Measurements from ENCODE around the gene ALDOC. TPM values are rescaled to one million over a fixed set of nuclear protein-coding genes. Genes with fewer than 3 reads are reported as not detected.

Gene ALDOC
- total RNA-seq, 2 experiments from 2014 or later = 46.2 to 62.4 TPM

- BruUV-seq (replicated peaks) = no TSS peak
- peaks cover 27% of the 10 kb centered on the region for H3K36me3 ChIP-seq (ENCODE audit: insufficient read depth, low read length)
- no peaks in the 10 kb centered on the region for H3K9me3 ChIP-seq (ENCODE audit: low read length)
- DNase-seq (ENCODE audit: low spot score) = no peak
- no peak for TF ChIP-seq EZH2phosphoT487 (IDR thresholded peaks at IDR 0.05; ENCODE audit: borderline replicate concordance, low read depth, low read length)
- TF ChIP-seq, protein P1, sequence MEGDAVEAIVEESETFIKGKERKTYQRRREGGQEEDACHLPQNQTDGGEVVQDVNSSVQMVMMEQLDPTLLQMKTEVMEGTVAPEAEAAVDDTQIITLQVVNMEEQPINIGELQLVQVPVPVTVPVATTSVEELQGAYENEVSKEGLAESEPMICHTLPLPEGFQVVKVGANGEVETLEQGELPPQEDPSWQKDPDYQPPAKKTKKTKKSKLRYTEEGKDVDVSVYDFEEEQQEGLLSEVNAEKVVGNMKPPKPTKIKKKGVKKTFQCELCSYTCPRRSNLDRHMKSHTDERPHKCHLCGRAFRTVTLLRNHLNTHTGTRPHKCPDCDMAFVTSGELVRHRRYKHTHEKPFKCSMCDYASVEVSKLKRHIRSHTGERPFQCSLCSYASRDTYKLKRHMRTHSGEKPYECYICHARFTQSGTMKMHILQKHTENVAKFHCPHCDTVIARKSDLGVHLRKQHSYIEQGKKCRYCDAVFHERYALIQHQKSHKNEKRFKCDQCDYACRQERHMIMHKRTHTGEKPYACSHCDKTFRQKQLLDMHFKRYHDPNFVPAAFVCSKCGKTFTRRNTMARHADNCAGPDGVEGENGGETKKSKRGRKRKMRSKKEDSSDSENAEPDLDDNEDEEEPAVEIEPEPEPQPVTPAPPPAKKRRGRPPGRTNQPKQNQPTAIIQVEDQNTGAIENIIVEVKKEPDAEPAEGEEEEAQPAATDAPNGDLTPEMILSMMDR (conservative IDR thresholded peaks at IDR 0.05; ENCODE audit: low read length) = no peak
- ChIA-PET CTCF (ENCODE audit: unreplicated experiment) (no interaction called here), POLR2A (interaction anchor here (0.6 to 2.0 kb wide), 5 partner anchors 20 to 143 kb away, joined by 3 to 12 read pairs (median 5); no protein-coding TSS in a partner anchor)
- intact Hi-C loops (cut with micrococcal nuclease; ENCODE audit: unreplicated experiment) = no loop called here
- H3K79me2 ChIP-seq (ENCODE audit: insufficient read depth, low read depth, low read length) = no peaks in the 10 kb centered on the region; the same call in 1 of the 2 replicates
- peak overlapping the region; percentile 77 for H2AFZ ChIP-seq (ENCODE audit: low read length)
- H3K9me2 ChIP-seq (ENCODE audit: insufficient read depth, low read length) = no peaks in the 10 kb centered on the region
- H3K4me1 ChIP-seq (ENCODE audit: insufficient read depth, low read length, poor library complexity, severe bottlenecking) = peaks cover 33% of the 10 kb centered on the region
- peak overlapping the region; percentile 20 for H3K27ac ChIP-seq (ENCODE audit: low read depth, low read length, poor library complexity, severe bottlenecking)
- no peaks in the 10 kb centered on the region for H4K20me1 ChIP-seq (ENCODE audit: insufficient read depth, low read length)
- H3K4me3 ChIP-seq (ENCODE audit: low read depth, low read length, poor library complexity, severe bottlenecking) = peak overlapping the region; percentile 94
- H3K4me2 ChIP-seq (ENCODE audit: low read length) = peak overlapping the region; percentile 78
Measured at GRCh38 chr17:28572259-28573039, 4.2 kb downstream of the ALDOC start.

GRCh38 chr17:28571361-28572122 is 5.2 kb downstream of the ALDOC start, which contains the start of gene PIGS:
TSS of gene PIGS (minus strand) at chr17:28571524. CDS start at chr17:28571496, 28 bp downstream.
- BruUV-seq (replicated peaks) = no TSS peak
- no peak for TF ChIP-seq EZH2phosphoT487 (IDR thresholded peaks at IDR 0.05; ENCODE audit: borderline replicate concordance, low read depth, low read length)
- DNase-seq (ENCODE audit: low spot score) = peak; percentile 93
- H3K4me3 ChIP-seq (ENCODE audit: low read depth, low read length, poor library complexity, severe bottlenecking) = peak within 1 kb of the TSS; percentile 94
- peak within 1 kb of the TSS; percentile 20 for H3K27ac ChIP-seq (ENCODE audit: low read depth, low read length, poor library complexity, severe bottlenecking)
- peak within 1 kb of the TSS; percentile 78 for H3K4me2 ChIP-seq (ENCODE audit: low read length)
- CTCF ChIA-PET (ENCODE audit: unreplicated experiment) = no interaction called here
- POLR2A ChIA-PET = interaction anchor here (0.6 to 2.0 kb wide), 9 partner anchors 19 to 380 kb away, joined by 3 to 12 read pairs (median 3); partner anchors contain the start of gene PROCA1
- H4K20me1 ChIP-seq (ENCODE audit: insufficient read depth, low read length) = peaks cover 5% of the 10 kb centered on the region
- intact Hi-C loops (cut with micrococcal nuclease; ENCODE audit: unreplicated experiment) = loop anchor here (2.0 kb wide), 1 partner anchor 27 kb away; the partner anchor contains the start of gene SPAG5
- H3K4me1 ChIP-seq (ENCODE audit: insufficient read depth, low read length, poor library complexity, severe bottlenecking) = peaks cover 36% of the 10 kb centered on the region
- peak within 1 kb of the TSS; percentile 77 for H2AFZ ChIP-seq (ENCODE audit: low read length)
- H3K79me2 ChIP-seq (ENCODE audit: insufficient read depth, low read depth, low read length) = peaks cover 5% of the 10 kb centered on the region; the same call in 1 of the 2 replicates
- no peaks in the 10 kb centered on the region for H3K9me2 ChIP-seq (ENCODE audit: insufficient read depth, low read length)
- H3K36me3 ChIP-seq (ENCODE audit: insufficient read depth, low read length) = peaks cover 21% of the 10 kb centered on the region; the same call in 1 of the 2 replicates
- no peaks in the 10 kb centered on the region for H3K9me3 ChIP-seq (ENCODE audit: low read length)

DNA sequence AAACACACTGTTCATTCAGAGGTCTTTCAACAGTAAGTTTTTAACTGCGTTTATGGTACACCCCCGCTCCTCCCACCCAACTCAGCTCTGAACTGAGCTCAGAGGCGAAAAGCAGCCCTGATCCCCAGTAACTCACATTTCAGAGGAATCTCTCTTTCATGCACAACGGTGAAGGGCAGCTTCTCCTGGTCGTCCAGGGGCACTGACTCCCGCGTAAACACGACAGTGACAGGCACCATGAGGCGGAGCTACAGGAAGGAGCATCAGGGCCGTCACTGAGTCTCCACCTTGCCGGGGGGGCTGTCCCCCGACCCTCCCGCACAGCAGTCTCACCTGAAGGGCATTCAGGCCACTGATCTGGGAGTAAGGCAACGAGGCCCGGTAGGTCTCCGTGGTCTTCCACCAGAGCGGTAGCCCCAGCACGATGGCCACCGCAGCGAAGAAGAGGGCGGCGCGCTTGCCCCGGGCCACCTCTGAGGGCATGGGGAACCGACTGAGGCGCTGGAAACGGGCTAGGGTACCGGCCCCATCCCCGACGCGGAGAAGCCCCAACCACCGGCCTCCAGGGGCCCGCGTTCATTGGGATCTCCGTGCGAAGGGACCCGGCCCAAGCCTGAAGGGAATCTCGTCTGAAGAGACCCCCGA is 5.9 kb downstream of the ALDOC start:
- Histone ChIP-seq H3K79me2 (ENCODE audit: insufficient read depth, low read depth, low read length) (peaks cover 5% of the 10 kb centered on the region; the same call in 1 of the 2 replicates), H3K4me2 (ENCODE audit: low read length) (peak overlapping the region; percentile 78), H3K36me3 (ENCODE audit: insufficient read depth, low read length) (peaks cover 19% of the 10 kb centered on the region; the same call in 1 of the 2 replicates), H2AFZ (ENCODE audit: low read length) (peak overlapping the region; percentile 77), H4K20me1 (ENCODE audit: insufficient read depth, low read length) (peaks cover 5% of the 10 kb centered on the region), H3K9me3 (ENCODE audit: low read length) (no peaks in the 10 kb centered on the region), H3K9me2 (ENCODE audit: insufficient read depth, low read length) (no peaks in the 10 kb centered on the region), H3K4me3 (ENCODE audit: low read depth, low read length, poor library complexity, severe bottlenecking) (peak overlapping the region; percentile 94), H3K27ac (ENCODE audit: low read depth, low read length, poor library complexity, severe bottlenecking) (no peak overlapping the region), H3K4me1 (ENCODE audit: insufficient read depth, low read length, poor library complexity, severe bottlenecking) (peaks cover 36% of the 10 kb centered on the region)
- CTCF ChIA-PET (ENCODE audit: unreplicated experiment) = no interaction called here
- intact Hi-C loops (cut with micrococcal nuclease; ENCODE audit: unreplicated experiment) = loop anchor here (2.0 kb wide), 1 partner anchor 28 kb away; the partner anchor contains the start of gene SPAG5
- TF ChIP-seq EZH2phosphoT487 (IDR thresholded peaks at IDR 0.05; ENCODE audit: borderline replicate concordance, low read depth, low read length) = no peak
- TF ChIP-seq, protein P1 (conservative IDR thresholded peaks at IDR 0.05; ENCODE audit: low read length) = no peak
- no TSS peak for BruUV-seq (replicated peaks)
- POLR2A ChIA-PET = interaction anchor here (0.8 to 2.0 kb wide), 5 partner anchors 20 to 381 kb away, joined by 3 to 12 read pairs (median 5); partner anchors contain the start of gene PROCA1
- DNase-seq (ENCODE audit: low spot score) = peak; percentile 38

Measured in OCI-LY7 (cell line).